Measurements from ENCODE around the gene STXBP6.

Gene STXBP6

GRCh38 chr14:25015761-25016160, 34.2 kb downstream of the STXBP6 start:
- DNase-seq (ENCODE audit: low spot score) = no peak

GRCh38 chr14:25014440-25014839, 35.5 kb downstream of the STXBP6 start:
- DNase-seq (ENCODE audit: low spot score) = no peak

GRCh38 chr14:25011095-25011494, 38.9 kb downstream of the STXBP6 start:
- no peak for DNase-seq (ENCODE audit: low spot score)

GRCh38 chr14:25010471-25010870, 39.5 kb downstream of the STXBP6 start:
- DNase-seq (ENCODE audit: low spot score) = no peak

- DNase-seq (ENCODE audit: low spot score) = no peak
Observed at GRCh38 chr14:25009891-25010290, 40.1 kb downstream of the STXBP6 start.

GRCh38 chr14:25007832-25008231, 42.1 kb downstream of the STXBP6 start:
- no peak for DNase-seq (ENCODE audit: low spot score)

- peak; percentile 15 for DNase-seq (ENCODE audit: low spot score)
Observed at GRCh38 chr14:25006961-25007795, 42.8 kb downstream of the STXBP6 start.

GRCh38 chr14:25006031-25006430, 43.9 kb downstream of the STXBP6 start:
- DNase-seq (ENCODE audit: low spot score) = no peak

GRCh38 chr14:25004389-25004809, 45.5 kb downstream of the STXBP6 start:
- DNase-seq (ENCODE audit: low spot score) = no peak

GRCh38 chr14:25003537-25003936, 46.4 kb downstream of the STXBP6 start:
- DNase-seq (ENCODE audit: low spot score) = no peak

GRCh38 chr14:25001601-25002000, 48.3 kb downstream of the STXBP6 start:
- no peak for DNase-seq (ENCODE audit: low spot score)

GRCh38 chr14:25001156-25001555, 48.8 kb downstream of the STXBP6 start:
- no peak for DNase-seq (ENCODE audit: low spot score)

GRCh38 chr14:24999157-24999556, 50.8 kb downstream of the STXBP6 start:
- no peak for DNase-seq (ENCODE audit: low spot score)

GRCh38 chr14:24996930-24997725, 52.8 kb downstream of the STXBP6 start:
- no peak for DNase-seq (ENCODE audit: low spot score)

- no peak for DNase-seq (ENCODE audit: low spot score)
Observed at GRCh38 chr14:24995016-24995415, 54.9 kb downstream of the STXBP6 start.

- DNase-seq (ENCODE audit: low spot score) = no peak
Observed at GRCh38 chr14:24993631-24994030, 56.3 kb downstream of the STXBP6 start.

- DNase-seq (ENCODE audit: low spot score) = no peak
Observed at GRCh38 chr14:24992624-24993360, 57.2 kb downstream of the STXBP6 start.

GRCh38 chr14:24991821-24992220, 58.1 kb downstream of the STXBP6 start:
- DNase-seq (ENCODE audit: low spot score) = no peak

- DNase-seq (ENCODE audit: low spot score) = no peak
Observed at GRCh38 chr14:24991288-24991687, 58.7 kb downstream of the STXBP6 start.

- DNase-seq (ENCODE audit: low spot score) = no peak
Observed at GRCh38 chr14:24990773-24991172, 59.2 kb downstream of the STXBP6 start.

GRCh38 chr14:24990050-24990449, 59.9 kb downstream of the STXBP6 start:
- DNase-seq (ENCODE audit: low spot score) = no peak

GRCh38 chr14:24988760-24989159, 61.2 kb downstream of the STXBP6 start:
- no peak for DNase-seq (ENCODE audit: low spot score)

All from germinal center (tissue), 1 donor.